ENCODE results near the gene TUBB2A. TPM values are rescaled to one million over a fixed set of nuclear protein-coding genes. Genes with fewer than 3 reads are reported as not detected.

Gene TUBB2A
- total and polyA plus RNA-seq, 2 of the 13 experiments (the other 11 are each of a cell fraction or from before 2014, with no cell fraction given): 35.3 to 106 TPM

DNA sequence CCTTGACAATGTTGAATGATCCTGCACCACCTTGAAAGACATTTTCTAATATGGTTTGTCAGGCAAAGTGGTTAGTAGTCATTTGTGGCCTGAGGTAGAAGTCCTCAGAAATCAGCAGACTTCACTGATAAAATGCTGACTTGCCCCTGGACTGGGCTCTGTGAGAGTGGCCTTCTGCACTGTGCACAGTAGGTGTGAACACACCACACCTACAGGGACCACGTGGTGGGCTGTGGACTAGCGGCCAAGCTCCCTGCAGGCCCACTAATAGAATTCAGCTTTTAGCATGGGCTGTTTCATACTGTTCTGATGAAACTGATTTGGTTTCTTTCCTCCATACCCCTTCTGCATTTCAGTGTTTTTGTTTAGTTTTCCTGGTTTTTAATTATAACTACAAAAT is 31.5 kb downstream of the TUBB2A start:
- ChIA-PET CTCF (ENCODE audit: low intra/inter-chr PET ratio, low total read pairs) (interaction anchor here (0.7 to 2.6 kb wide), 6 partner anchors 32 to 132 kb away, joined by 3 to 20 read pairs (median 9); partner anchors contain the start of genes PSMG4 and TUBB2A), POLR2A (no interaction called here)
- TF ChIP-seq, protein P1, sequence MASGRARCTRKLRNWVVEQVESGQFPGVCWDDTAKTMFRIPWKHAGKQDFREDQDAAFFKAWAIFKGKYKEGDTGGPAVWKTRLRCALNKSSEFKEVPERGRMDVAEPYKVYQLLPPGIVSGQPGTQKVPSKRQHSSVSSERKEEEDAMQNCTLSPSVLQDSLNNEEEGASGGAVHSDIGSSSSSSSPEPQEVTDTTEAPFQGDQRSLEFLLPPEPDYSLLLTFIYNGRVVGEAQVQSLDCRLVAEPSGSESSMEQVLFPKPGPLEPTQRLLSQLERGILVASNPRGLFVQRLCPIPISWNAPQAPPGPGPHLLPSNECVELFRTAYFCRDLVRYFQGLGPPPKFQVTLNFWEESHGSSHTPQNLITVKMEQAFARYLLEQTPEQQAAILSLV (CRISPR knock-in tag; IDR thresholded peaks at IDR 0.05; ENCODE audit: borderline replicate concordance): no peak
- TF ChIP-seq REXO4 (CRISPR knock-in tag; IDR thresholded peaks at IDR 0.05; ENCODE audit: borderline replicate concordance) (no peak), MAFK (conservative IDR thresholded peaks at IDR 0.05 in 1 of 2, IDR thresholded peaks at IDR 0.05 in 1 of 2; ENCODE audit: low read length in 2 of 2) (peak in 1 of 2 experiments; percentile 20; a peak in 1 of 4 replicates), ZKSCAN1 (IDR thresholded peaks at IDR 0.05; ENCODE audit: low read length) (peak; percentile 79), NFATC3 (CRISPR knock-in tag; IDR thresholded peaks at IDR 0.05) (no peak), MAFF (IDR thresholded peaks at IDR 0.05; ENCODE audit: low read depth, low read length) (0 out of 2 replicates have a peak, but pooled peaks have one; percentile 5), ZNF282 (IDR thresholded peaks at IDR 0.05; ENCODE audit: partially characterized antibody) (no peak), ZFAT (CRISPR knock-in tag; conservative IDR thresholded peaks at IDR 0.05) (no peak), ESRRA (CRISPR knock-in tag; IDR thresholded peaks at IDR 0.05; ENCODE audit: low read depth) (no peak)
- TF ChIP-seq, protein P2, sequence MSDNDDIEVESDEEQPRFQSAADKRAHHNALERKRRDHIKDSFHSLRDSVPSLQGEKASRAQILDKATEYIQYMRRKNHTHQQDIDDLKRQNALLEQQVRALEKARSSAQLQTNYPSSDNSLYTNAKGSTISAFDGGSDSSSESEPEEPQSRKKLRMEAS (IDR thresholded peaks at IDR 0.05): peak; percentile 28; the same call in 1 of the 2 replicates
- TF ChIP-seq, protein P3, sequence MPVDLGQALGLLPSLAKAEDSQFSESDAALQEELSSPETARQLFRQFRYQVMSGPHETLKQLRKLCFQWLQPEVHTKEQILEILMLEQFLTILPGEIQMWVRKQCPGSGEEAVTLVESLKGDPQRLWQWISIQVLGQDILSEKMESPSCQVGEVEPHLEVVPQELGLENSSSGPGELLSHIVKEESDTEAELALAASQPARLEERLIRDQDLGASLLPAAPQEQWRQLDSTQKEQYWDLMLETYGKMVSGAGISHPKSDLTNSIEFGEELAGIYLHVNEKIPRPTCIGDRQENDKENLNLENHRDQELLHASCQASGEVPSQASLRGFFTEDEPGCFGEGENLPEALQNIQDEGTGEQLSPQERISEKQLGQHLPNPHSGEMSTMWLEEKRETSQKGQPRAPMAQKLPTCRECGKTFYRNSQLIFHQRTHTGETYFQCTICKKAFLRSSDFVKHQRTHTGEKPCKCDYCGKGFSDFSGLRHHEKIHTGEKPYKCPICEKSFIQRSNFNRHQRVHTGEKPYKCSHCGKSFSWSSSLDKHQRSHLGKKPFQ (CRISPR knock-in tag; IDR thresholded peaks at IDR 0.05; ENCODE audit: insufficient replicate concordance): peak; percentile 86
- TF ChIP-seq, protein P4, sequence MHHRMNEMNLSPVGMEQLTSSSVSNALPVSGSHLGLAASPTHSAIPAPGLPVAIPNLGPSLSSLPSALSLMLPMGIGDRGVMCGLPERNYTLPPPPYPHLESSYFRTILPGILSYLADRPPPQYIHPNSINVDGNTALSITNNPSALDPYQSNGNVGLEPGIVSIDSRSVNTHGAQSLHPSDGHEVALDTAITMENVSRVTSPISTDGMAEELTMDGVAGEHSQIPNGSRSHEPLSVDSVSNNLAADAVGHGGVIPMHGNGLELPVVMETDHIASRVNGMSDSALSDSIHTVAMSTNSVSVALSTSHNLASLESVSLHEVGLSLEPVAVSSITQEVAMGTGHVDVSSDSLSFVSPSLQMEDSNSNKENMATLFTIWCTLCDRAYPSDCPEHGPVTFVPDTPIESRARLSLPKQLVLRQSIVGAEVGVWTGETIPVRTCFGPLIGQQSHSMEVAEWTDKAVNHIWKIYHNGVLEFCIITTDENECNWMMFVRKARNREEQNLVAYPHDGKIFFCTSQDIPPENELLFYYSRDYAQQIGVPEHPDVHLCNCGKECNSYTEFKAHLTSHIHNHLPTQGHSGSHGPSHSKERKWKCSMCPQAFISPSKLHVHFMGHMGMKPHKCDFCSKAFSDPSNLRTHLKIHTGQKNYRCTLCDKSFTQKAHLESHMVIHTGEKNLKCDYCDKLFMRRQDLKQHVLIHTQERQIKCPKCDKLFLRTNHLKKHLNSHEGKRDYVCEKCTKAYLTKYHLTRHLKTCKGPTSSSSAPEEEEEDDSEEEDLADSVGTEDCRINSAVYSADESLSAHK (CRISPR knock-in tag; IDR thresholded peaks at IDR 0.05; ENCODE audit: borderline replicate concordance): no peak
- Histone ChIP-seq H2AFZ (ENCODE audit: low read length) (no peak overlapping the region), H3K4me2 (ENCODE audit: low read depth, low read length) (no peak overlapping the region), H3K27ac (ENCODE audit: extremely low read length, insufficient read depth, low read length) (no peak overlapping the region), H4K20me1 (ENCODE audit: insufficient read depth, low read length) (no peaks in the 10 kb centered on the region), H3K27me3 (ENCODE audit: control insufficient read depth in 1 of 2, insufficient read depth in 2 of 2, low read length in 2 of 2) (no peaks in the 10 kb centered on the region), H3K4me1 (ENCODE audit: insufficient read depth, low read length) (peaks cover 17% of the 10 kb centered on the region), H3K36me3 (replicated peaks in 1 of 2; ENCODE audit: control insufficient read depth in 1 of 2, insufficient read depth in 2 of 2, low read length in 2 of 2) (peaks cover 4 to 27% of the 10 kb centered on the region in 2 experiments; a peak in 4 of 5 replicates), H3K4me3 (replicated peaks in 1 of 3; ENCODE audit: insufficient read depth in 1 of 3, low read depth in 2 of 3, low read length in 3 of 3) (no peak overlapping the region), H3K9ac (ENCODE audit: insufficient read depth, low read depth, low read length) (no peak overlapping the region; the same call in 1 of the 2 replicates), H3K9me3 (ENCODE audit: low read length) (no peaks in the 10 kb centered on the region), H3K79me2 (ENCODE audit: insufficient read depth, low read length) (no peaks in the 10 kb centered on the region)
- 26% methylated on average over 2 of the region's 2 CpGs for WGBS (ENCODE audit: low lambda C conversion rate)
- ATAC-seq (peak; percentile 51), DNase-seq (ENCODE audit: low spot score) (no peak), FAIRE-seq (no peak)
- in situ Hi-C loops (cut with HindIII; ENCODE audit: extremely low pct_ligation_motif_present, low pct_unique_long_range_greater_than_20kb): no loop called here
- no TSS peak for BruUV-seq (replicated peaks)
- intact Hi-C loops (cut with micrococcal nuclease; ENCODE audit: unreplicated experiment): loop anchor here (1.0 to 5.0 kb wide), 4 partner anchors 36 to 133 kb away; partner anchors contain the start of gene PSMG4

All from HepG2 (cell line).